ENCODE measurements around the gene CCDC170.

CCDC170 gene

GRCh38 chr6:151651639-151652038 is 157.8 kb downstream of the CCDC170 start:
- no peak for DNase-seq (ENCODE audit: extremely low read depth in 1 of 2, low read depth in 1 of 2)

GRCh38 chr6:151652325-151652724 is 158.5 kb downstream of the CCDC170 start:
- DNase-seq (ENCODE audit: extremely low read depth in 1 of 2, low read depth in 1 of 2), result no peak

GRCh38 chr6:151655099-151655498 is 161.3 kb downstream of the CCDC170 start:
- no peak for DNase-seq (ENCODE audit: extremely low read depth in 1 of 2, low read depth in 1 of 2)

DNA sequence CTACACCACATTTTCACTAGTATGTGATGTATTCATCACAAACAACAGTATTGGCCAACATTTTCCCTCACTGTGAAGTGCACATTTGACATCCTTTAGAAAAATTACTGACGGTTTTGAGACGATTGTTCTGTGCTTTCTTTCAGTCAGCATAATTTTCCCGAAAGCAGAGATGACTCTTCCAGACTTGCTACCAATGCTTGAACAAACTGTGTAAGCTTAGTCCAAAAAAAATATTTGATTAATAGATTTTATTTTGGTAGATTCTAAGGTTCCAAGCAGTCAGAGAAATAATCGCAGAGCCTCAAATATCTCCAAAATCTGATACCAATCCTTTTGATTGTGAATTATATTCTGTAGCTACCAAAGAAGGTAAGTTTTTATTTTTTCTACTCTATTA is 162.6 kb downstream of the CCDC170 start:
- no peak for DNase-seq (ENCODE audit: extremely low read depth in 1 of 2, low read depth in 1 of 2)

DNA sequence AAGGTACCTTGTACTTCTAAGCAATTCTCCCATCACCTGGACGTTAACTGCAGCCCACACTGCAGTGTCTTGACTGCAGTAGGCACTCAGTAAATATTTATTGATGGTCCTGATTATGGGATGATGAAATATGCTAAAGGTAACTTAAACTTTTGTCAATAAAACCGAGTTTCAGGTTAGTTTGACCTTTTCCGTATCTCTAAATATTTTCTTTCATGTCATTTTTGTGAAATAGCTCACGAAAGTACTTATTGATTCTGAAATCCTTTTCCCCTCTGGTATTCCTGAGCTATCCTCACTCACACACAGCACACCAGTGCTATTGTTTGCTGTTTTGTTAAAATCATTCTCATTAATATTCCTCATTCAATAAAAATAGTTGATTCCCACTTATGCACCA is 164.3 kb downstream of the CCDC170 start:
- no peak for DNase-seq (ENCODE audit: extremely low read depth in 1 of 2, low read depth in 1 of 2)

GRCh38 chr6:151659212-151659611 is 165.4 kb downstream of the CCDC170 start:
- no peak for DNase-seq (ENCODE audit: extremely low read depth in 1 of 2, low read depth in 1 of 2)

- DNase-seq (ENCODE audit: extremely low read depth in 1 of 2, low read depth in 1 of 2), result no peak
Observed at GRCh38 chr6:151661509-151661908, 167.7 kb downstream of the CCDC170 start.

GRCh38 chr6:151661928-151662327 is 168.1 kb downstream of the CCDC170 start:
- DNase-seq (ENCODE audit: extremely low read depth in 1 of 2, low read depth in 1 of 2), result no peak

DNA sequence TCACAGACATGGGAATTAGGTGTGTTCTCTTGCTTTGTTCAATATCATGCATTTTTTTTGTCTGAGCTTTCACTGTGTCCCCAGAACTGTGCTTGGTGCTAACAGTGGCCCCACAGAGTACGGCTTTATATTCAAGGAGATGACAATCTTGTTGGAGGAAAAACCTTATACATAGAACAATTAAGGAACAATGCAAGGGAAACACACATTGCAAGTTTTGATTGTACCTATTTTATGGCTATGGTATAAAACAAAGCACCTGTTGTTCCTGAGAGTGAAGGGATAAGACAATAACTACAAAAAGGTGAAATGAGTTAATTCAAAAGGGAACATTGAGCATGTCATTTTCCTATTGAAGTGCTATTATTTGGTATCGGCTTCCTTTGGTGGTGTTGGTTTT is 169.7 kb downstream of the CCDC170 start:
- no peak for DNase-seq (ENCODE audit: extremely low read depth in 1 of 2, low read depth in 1 of 2)

- DNase-seq (ENCODE audit: extremely low read depth in 1 of 2, low read depth in 1 of 2), result no peak
Observed at GRCh38 chr6:151664390-151664789, 170.6 kb downstream of the CCDC170 start.

- no peak for DNase-seq (ENCODE audit: extremely low read depth in 1 of 2, low read depth in 1 of 2)
Observed at GRCh38 chr6:151665329-151665728, 171.5 kb downstream of the CCDC170 start.

- no peak for DNase-seq (ENCODE audit: extremely low read depth in 1 of 2, low read depth in 1 of 2)
Observed at GRCh38 chr6:151666526-151666925, 172.7 kb downstream of the CCDC170 start.

DNA sequence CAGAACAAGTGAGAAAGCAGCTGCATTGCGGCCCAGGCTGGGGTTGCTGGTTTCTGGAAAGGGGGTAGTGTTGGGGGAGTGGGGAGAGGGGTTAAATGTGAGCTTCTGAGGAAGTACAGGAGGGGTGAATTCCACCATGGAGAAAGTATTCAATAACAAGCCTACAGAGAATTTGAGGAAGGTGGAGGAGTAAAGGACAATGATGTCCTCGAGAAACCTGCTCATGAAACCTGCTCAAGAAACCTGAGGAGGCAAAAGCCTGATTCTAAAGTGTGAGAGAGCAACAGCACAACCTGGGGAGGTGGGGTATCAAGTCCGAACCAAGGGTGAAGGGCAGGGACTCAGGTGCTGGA is 175.4 kb downstream of the CCDC170 start:
- no peak for DNase-seq (ENCODE audit: extremely low read depth in 1 of 2, low read depth in 1 of 2)

DNA sequence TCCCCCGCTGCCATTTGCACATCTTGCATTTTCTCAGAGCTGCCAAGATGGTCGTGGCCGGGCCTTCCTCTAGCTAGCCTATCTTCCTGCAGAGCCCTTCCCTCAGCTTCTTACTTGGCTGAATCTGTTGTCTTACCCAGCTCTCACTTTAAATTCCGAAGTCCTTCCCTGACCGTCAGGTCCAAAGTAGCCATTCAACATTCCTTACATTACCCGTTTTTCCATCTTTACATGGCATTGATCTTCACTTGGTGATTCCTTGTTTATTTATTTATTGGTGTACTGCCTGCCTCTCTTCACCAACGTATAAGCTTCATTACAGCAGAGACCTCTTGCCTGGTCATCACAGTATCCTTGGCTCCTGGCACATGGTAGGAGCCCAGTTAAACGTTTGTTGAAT is 176.3 kb downstream of the CCDC170 start:
- no peak for DNase-seq (ENCODE audit: extremely low read depth in 1 of 2, low read depth in 1 of 2)

Data from activated CD8-positive, alpha-beta memory T cell treated with anti-CD3 and anti-CD28 coated beads for 1 hour (primary cell).